ENCODE data around the gene RAI1. TPM values are rescaled to one million over a fixed set of nuclear protein-coding genes. Genes with fewer than 3 reads are reported as not detected.

Gene RAI1
- polyA plus RNA-seq, 2 of the 4 experiments (the other 2 are of a cell fraction) = 3.5 to 23.8 TPM

DNA sequence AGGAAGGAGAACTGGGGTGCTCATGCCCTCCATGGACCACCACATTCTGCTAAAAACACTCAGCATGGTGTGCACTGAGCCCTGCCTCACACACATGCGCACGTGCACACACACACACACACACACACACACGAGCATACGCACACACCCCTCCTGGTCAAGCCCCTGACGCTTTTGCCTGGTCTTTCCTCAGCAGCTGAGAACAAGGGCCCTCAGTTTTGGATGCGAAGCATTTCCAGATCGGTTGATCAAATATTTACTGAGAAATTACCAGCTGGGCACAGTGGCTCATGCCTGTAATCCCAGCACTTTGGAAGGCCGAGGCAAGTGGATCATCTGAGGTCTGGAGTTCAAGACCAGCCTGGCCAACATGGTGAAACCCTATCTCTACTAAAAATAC is 20.1 kb upstream of the RAI1 start (continued):
- TF ChIP-seq, protein P1, sequence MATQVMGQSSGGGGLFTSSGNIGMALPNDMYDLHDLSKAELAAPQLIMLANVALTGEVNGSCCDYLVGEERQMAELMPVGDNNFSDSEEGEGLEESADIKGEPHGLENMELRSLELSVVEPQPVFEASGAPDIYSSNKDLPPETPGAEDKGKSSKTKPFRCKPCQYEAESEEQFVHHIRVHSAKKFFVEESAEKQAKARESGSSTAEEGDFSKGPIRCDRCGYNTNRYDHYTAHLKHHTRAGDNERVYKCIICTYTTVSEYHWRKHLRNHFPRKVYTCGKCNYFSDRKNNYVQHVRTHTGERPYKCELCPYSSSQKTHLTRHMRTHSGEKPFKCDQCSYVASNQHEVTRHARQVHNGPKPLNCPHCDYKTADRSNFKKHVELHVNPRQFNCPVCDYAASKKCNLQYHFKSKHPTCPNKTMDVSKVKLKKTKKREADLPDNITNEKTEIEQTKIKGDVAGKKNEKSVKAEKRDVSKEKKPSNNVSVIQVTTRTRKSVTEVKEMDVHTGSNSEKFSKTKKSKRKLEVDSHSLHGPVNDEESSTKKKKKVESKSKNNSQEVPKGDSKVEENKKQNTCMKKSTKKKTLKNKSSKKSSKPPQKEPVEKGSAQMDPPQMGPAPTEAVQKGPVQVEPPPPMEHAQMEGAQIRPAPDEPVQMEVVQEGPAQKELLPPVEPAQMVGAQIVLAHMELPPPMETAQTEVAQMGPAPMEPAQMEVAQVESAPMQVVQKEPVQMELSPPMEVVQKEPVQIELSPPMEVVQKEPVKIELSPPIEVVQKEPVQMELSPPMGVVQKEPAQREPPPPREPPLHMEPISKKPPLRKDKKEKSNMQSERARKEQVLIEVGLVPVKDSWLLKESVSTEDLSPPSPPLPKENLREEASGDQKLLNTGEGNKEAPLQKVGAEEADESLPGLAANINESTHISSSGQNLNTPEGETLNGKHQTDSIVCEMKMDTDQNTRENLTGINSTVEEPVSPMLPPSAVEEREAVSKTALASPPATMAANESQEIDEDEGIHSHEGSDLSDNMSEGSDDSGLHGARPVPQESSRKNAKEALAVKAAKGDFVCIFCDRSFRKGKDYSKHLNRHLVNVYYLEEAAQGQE (IDR thresholded peaks at IDR 0.05) = no peak
- TF ChIP-seq TP53 (CRISPR knock-in tag; IDR thresholded peaks at IDR 0.05) (no peak), GATA3 (IDR thresholded peaks at IDR 0.05; ENCODE audit: borderline replicate concordance) (no peak), CBX2 (IDR thresholded peaks at IDR 0.05; ENCODE audit: borderline replicate concordance, low read depth) (no peak), FOXS1 (CRISPR knock-in tag; IDR thresholded peaks at IDR 0.05) (no peak), RFX5 (IDR thresholded peaks at IDR 0.05) (no peak), RNF2 (IDR thresholded peaks at IDR 0.05; ENCODE audit: borderline replicate concordance, low read depth) (no peak)

DNA sequence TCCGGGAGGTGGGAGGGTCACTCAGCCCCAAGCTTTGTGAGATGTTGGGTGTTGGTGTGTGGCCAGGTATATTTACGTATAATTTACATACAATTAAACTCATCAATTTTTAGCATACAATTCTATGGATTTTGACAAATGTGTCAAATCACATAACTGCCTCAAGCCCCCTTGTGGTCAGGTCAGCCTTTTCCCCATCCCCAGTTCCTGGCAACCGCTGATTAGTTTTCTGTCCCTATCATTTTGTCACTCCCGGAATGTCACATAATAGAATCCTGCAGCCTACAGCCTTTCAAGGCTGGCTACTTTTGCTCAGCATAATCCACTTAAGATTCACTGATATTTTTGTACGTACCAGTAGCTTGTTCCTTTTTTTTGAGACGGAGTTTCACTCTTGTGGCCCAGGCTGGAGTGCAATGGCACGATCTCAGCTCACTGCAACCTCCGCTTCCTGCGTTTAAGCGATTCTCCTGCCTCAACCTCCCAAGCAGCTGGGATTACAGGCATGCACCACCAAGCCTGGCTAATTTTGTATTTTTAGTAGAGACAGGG is 19.3 kb upstream of the RAI1 start:
- Histone ChIP-seq H3K4me3 (no peak overlapping the region), H3K4me2 (no peak overlapping the region), H3K4me1 (peaks cover 20% of the 10 kb centered on the region), H3K27ac (no peak overlapping the region), H3K9me3 (peaks cover 29% of the 10 kb centered on the region)
- POLR2A ChIA-PET = no interaction called here
- 90% methylated on average over 10 of the region's 10 CpGs for WGBS (ENCODE audit: missing lambda C conversion rate)
- ATAC-seq = no peak
- no peak for FAIRE-seq
- TF ChIP-seq, protein P2, sequence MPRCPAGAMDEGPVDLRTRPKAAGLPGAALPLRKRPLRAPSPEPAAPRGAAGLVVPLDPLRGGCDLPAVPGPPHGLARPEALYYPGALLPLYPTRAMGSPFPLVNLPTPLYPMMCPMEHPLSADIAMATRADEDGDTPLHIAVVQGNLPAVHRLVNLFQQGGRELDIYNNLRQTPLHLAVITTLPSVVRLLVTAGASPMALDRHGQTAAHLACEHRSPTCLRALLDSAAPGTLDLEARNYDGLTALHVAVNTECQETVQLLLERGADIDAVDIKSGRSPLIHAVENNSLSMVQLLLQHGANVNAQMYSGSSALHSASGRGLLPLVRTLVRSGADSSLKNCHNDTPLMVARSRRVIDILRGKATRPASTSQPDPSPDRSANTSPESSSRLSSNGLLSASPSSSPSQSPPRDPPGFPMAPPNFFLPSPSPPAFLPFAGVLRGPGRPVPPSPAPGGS (IDR thresholded peaks at IDR 0.05) = no peak
- TF ChIP-seq, protein P3, sequence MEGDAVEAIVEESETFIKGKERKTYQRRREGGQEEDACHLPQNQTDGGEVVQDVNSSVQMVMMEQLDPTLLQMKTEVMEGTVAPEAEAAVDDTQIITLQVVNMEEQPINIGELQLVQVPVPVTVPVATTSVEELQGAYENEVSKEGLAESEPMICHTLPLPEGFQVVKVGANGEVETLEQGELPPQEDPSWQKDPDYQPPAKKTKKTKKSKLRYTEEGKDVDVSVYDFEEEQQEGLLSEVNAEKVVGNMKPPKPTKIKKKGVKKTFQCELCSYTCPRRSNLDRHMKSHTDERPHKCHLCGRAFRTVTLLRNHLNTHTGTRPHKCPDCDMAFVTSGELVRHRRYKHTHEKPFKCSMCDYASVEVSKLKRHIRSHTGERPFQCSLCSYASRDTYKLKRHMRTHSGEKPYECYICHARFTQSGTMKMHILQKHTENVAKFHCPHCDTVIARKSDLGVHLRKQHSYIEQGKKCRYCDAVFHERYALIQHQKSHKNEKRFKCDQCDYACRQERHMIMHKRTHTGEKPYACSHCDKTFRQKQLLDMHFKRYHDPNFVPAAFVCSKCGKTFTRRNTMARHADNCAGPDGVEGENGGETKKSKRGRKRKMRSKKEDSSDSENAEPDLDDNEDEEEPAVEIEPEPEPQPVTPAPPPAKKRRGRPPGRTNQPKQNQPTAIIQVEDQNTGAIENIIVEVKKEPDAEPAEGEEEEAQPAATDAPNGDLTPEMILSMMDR (IDR thresholded peaks at IDR 0.05) = peak; percentile 17; the same call in 2 of the 3 replicates
- CTCF ChIA-PET = interaction anchor here (0.8 to 2.6 kb wide), 6 partner anchors 11 to 305 kb away, joined by 4 to 12 read pairs (median 4); no protein-coding TSS in a partner anchor
- no peak for DNase-seq (ENCODE audit: low read depth in 1 of 2, low spot score in 1 of 2)

DNA sequence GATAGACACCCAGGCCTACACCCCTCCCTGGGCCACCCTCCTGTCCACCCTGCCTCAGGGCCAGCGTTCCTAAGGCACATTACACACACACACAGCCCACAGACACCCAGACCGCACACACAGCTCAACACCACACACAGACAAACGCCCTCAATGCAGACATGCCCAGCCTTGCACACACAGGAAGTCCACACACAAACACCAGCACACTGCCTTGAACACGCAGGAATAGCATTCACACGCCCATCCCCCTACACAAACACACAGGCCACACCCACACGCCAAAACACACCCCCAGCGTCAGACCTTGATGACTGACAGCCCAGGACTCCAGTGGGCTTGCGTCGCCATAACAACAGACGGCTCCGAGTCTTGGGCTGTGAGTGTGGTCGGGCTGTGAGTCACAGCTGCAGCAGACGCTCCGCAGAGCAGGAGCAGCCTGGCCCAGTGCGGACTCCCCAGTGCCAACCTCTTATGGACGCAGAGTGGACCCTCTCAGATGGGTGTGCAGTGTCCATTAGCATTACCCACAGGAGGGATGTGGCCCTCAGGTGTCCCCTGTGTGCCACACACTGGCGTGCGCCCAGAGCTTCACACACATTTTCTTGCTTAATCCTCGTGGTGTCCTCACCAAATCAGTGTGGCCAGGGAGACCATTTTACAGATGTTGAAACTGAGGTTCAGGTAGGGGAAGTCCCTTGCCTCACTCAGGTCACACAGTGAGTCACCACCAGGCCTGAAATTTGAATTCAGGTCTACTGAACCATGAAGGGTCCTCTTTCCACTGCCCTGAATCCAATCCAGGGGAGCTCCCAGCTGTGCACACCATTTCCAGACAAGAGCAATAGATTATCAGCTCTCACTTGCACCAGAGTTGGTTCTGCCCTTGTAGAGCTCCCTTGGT is 17.8 kb upstream of the RAI1 start:
- peak; percentile 56 for FAIRE-seq
- H3K4me3 ChIP-seq = no peak overlapping the region
- peaks cover 20% of the 10 kb centered on the region for H3K4me1 ChIP-seq
- ChIA-PET POLR2A (no interaction called here), CTCF (interaction anchor here (1.5 to 5.4 kb wide), 4 partner anchors 15 to 309 kb away, joined by 4 to 40 read pairs (median 15); no protein-coding TSS in a partner anchor)
- peak overlapping the region in 1 of 2 experiments; percentile 22; a peak in 3 of 6 replicates for H3K27ac ChIP-seq
- peaks cover 14% of the 10 kb centered on the region for H3K9me3 ChIP-seq
- DNase-seq (ENCODE audit: low read depth in 1 of 2, low spot score in 1 of 2) = peak; percentile 80 to 84
- TF ChIP-seq FOSL2 (IDR thresholded peaks at IDR 0.05) (no peak), FOSL2 (CRISPR knock-in tag; IDR thresholded peaks at IDR 0.05) (peak; percentile 61), KDM1A (IDR thresholded peaks at IDR 0.05; ENCODE audit: low read depth) (peak; percentile 70; the same call in 1 of the 2 replicates), EHF (CRISPR knock-in tag; IDR thresholded peaks at IDR 0.05) (no peak)
- TF ChIP-seq, protein P4, sequence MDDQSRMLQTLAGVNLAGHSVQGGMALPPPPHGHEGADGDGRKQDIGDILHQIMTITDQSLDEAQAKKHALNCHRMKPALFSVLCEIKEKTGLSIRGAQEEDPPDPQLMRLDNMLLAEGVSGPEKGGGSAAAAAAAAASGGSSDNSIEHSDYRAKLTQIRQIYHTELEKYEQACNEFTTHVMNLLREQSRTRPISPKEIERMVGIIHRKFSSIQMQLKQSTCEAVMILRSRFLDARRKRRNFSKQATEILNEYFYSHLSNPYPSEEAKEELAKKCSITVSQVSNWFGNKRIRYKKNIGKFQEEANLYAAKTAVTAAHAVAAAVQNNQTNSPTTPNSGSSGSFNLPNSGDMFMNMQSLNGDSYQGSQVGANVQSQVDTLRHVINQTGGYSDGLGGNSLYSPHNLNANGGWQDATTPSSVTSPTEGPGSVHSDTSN (IDR thresholded peaks at IDR 0.05) = peak; percentile 51; the same call in 1 of the 2 replicates
- 46% methylated on average over 11 of the region's 19 CpGs for WGBS (ENCODE audit: missing lambda C conversion rate)
- H3K4me2 ChIP-seq = peak overlapping the region; percentile 43
- ATAC-seq = peak; percentile 73 to 87

Measured in A549 (cell line).